Measurements from ENCODE around the gene ANKRD34A.

DNA sequence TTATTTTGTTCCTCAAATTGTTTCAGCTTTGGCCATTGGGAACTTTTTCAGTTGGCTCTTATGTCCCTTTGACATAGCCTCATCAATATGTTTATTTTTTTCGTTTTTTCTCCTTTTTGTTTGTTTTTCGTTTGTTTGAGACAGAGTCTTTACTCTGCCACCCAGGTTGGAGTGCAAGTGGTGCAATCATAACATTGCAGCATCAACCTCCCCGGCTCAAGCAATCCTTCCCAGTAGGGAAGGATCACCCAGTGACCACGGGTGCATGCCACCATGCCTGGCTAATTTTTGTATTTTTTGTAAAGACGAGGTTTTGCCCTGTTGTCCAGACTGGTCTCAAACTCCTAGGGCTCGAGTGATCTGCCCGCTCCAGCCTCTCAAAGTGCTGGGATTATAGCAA lies 8.2 kb upstream of the ANKRD34A start:
- TF ChIP-seq CTCF (conservative IDR thresholded peaks at IDR 0.05 in 1 of 2, IDR thresholded peaks at IDR 0.05 in 1 of 2; ENCODE audit: low read depth in 1 of 2, low read length in 2 of 2) (no peak), EZH2 (IDR thresholded peaks at IDR 0.05; ENCODE audit: low read length, missing control alignments) (no peak)

All from fibroblast of lung (primary cell).